ENCODE data around the gene SLC15A2.
"Not testable (repeated sequence)": the region's sequence is repeated elsewhere in the genome, so short reads cannot be mapped to it uniquely, and the experiment has no call there.

Gene SLC15A2

DNA sequence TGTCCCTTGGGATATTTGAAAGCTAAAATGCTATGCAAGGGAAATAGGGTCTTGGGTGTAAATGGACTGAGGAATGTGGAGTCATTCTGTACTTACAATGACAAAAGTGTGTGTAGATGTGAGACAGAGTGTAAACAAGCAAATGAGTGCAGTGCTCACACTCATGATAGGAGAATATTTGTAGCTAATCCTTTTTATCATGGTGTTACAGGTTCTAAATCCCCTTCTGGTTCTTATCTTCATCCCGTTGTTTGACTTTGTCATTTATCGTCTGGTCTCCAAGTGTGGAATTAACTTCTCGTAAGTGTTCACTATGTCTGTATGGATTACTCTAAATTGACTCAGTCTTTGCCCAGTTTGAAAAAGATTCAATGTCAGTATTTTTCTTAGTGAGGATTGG lies 30.5 kb downstream of the SLC15A2 start:
- TF ChIP-seq, protein P1, sequence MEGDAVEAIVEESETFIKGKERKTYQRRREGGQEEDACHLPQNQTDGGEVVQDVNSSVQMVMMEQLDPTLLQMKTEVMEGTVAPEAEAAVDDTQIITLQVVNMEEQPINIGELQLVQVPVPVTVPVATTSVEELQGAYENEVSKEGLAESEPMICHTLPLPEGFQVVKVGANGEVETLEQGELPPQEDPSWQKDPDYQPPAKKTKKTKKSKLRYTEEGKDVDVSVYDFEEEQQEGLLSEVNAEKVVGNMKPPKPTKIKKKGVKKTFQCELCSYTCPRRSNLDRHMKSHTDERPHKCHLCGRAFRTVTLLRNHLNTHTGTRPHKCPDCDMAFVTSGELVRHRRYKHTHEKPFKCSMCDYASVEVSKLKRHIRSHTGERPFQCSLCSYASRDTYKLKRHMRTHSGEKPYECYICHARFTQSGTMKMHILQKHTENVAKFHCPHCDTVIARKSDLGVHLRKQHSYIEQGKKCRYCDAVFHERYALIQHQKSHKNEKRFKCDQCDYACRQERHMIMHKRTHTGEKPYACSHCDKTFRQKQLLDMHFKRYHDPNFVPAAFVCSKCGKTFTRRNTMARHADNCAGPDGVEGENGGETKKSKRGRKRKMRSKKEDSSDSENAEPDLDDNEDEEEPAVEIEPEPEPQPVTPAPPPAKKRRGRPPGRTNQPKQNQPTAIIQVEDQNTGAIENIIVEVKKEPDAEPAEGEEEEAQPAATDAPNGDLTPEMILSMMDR (IDR thresholded peaks at IDR 0.05; ENCODE audit: extremely low read depth, insufficient read depth, missing control alignments), result no peak
- DNase-seq (ENCODE audit: low spot score), result no peak
- in situ Hi-C loops (cut with MboI; ENCODE audit: low pct_unique_long_range_greater_than_20kb, low sequenced_read_pairs, unreplicated experiment), result no loop called here

DNA sequence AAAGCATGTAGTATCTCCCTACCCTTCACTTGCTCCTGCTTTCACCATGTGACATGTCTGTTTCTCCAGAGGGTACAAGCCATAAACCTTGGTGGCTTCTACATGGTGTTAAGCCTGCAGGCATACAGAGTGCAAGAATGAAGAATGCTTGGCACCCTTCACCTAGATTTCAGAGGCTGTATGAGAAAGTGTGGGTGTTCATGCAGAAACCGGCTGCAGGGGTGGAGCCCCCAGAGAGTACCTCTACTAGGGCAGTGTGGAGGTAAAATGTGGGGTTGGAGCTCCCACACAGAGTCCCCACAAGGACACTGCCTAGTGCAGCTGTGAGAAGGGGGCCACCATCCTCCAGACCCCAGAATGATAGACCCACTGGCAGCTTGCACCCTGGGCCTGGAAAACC lies 32.2 kb downstream of the SLC15A2 start:
- in situ Hi-C loops (cut with MboI; ENCODE audit: low pct_unique_long_range_greater_than_20kb, low sequenced_read_pairs, unreplicated experiment), result no loop called here
- no peak for DNase-seq (ENCODE audit: low spot score)
- TF ChIP-seq, protein P1 (IDR thresholded peaks at IDR 0.05; ENCODE audit: extremely low read depth, insufficient read depth, missing control alignments), result no peak

DNA sequence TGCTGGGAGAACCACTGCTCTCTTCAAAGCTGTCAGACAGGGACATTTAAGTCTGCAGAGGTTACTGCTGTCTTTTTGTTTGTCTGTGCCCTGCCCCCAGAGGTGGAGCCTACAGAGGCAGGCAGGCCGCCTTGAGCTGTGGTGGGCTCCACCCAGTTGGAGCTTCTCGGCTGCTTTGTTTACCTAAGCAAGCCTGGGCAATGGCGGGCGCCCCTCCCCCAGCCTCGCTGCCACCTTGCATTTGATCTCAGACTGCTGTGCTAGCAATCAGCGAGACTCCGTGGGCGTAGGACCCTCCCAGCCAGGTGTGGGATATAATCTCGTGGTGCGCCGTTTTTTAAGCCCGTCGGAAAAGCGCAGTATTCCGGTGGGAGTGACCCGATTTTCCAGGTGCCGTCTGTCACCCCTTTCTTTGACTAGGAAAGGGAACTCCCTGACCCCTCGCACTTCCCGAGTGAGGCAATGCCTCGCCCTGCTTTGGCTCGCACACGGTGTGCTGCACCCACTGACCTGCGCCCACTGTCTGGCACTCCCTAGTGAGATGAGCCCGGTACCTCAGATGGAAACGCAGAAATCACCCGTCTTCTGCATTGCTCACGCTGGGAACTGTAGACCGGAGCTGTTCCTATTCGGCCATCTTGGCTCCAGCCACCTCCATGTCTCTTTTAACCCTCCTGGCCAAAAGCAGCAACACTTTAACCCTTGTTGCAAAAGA lies 44.1 kb downstream of the SLC15A2 start:
- DNase-seq (ENCODE audit: low spot score); in situ Hi-C loops (cut with MboI; ENCODE audit: low pct_unique_long_range_greater_than_20kb, low sequenced_read_pairs, unreplicated experiment): not testable (repeated sequence)

DNA sequence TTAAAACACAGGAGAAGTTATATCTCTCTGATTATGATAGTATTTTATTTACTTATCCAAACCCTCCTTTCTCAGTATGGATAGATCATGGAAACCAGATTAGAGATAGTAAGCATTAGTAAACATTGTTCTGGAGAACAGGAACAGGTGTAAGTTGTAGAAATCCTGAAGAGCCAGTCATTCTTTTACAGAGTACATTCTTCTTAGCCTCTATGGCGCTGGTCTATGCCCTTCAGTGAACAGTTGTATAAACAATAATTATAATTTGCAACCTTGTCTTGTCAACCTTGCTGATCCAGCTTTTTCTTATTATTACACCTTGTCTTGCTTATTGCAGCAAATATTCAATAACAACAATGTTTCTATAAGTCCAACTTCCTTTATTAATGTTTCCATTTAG lies 47.4 kb downstream of the SLC15A2 start:
- in situ Hi-C loops (cut with MboI; ENCODE audit: low pct_unique_long_range_greater_than_20kb, low sequenced_read_pairs, unreplicated experiment), result no loop called here
- TF ChIP-seq, protein P1 (IDR thresholded peaks at IDR 0.05; ENCODE audit: extremely low read depth, insufficient read depth, missing control alignments), result no peak
- DNase-seq (ENCODE audit: low spot score), result no peak

DNA sequence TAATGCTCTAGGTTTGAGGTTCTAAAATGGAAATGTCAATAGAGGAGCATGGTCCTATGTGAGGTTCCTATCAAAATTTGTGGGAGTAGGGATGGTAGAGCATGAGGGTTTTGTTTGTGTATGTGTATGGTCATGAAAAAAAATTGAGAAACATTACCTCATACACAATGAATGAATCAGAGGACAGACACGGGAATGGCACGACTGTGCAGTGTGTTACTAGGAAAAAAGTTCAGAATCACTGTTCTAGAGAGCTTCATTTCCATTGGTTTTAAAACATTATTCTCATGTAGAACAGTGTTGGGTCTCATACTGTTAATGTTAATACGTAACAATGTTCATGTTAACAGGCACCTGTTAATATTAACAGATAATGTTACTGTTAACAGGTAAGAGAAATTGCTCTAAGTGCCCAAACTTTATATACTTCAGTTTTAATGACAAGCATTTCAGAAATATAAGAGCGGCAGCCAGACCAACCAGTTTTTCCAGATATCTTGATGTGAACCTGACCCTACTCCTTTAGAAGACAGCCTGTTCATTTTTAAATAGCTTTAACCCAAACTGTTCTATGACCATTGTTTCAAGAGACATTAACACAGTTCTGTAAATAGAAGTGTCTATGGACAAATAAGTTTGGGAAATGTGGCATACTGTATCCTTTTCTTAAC lies 48.0 kb downstream of the SLC15A2 start:
- DNase-seq (ENCODE audit: low spot score), result no peak
- TF ChIP-seq, protein P1 (IDR thresholded peaks at IDR 0.05; ENCODE audit: extremely low read depth, insufficient read depth, missing control alignments), result no peak
- in situ Hi-C loops (cut with MboI; ENCODE audit: low pct_unique_long_range_greater_than_20kb, low sequenced_read_pairs, unreplicated experiment), result no loop called here

DNA sequence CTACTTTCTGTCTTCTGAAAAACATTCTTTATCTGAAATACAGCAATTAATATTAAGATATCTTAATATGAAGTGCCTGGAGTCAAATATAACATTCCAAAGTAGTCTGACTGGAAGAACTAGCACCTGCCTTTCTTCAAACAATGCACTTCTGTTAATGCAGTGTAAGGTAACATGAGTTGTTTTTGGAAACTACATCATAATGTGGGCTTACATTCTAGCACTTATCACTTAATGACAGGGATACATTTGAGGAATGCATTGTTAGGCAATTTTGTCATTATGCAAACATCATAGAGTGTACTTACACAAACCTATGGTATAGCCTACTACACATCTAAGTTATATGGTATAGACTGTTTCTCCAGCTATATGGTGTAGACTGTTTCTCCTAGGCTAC lies 49.2 kb downstream of the SLC15A2 start:
- TF ChIP-seq, protein P1 (IDR thresholded peaks at IDR 0.05; ENCODE audit: extremely low read depth, insufficient read depth, missing control alignments), result no peak
- in situ Hi-C loops (cut with MboI; ENCODE audit: low pct_unique_long_range_greater_than_20kb, low sequenced_read_pairs, unreplicated experiment), result no loop called here
- no peak for DNase-seq (ENCODE audit: low spot score)

DNA sequence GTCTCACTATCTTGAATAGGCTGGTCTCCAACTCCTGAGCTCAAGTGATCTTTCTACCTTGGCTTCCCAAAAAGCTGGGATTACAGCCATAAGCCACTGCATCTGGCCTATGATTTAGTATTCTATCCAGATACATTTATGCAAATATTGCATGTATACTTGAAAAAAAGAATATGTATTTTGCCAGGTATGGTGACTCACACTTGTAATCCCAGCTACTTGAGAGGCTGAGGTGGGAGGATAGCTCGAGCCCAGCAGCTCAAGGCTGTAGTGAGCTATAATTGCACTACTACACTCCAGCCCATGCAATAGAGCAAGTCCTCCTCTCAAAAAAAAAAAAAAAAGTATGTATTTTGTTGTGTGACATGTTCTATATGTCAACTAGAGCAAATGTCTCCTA lies 54.4 kb downstream of the SLC15A2 start:
- in situ Hi-C loops (cut with MboI; ENCODE audit: low pct_unique_long_range_greater_than_20kb, low sequenced_read_pairs, unreplicated experiment), result no loop called here
- no peak for DNase-seq (ENCODE audit: low spot score)
- TF ChIP-seq, protein P1 (IDR thresholded peaks at IDR 0.05; ENCODE audit: extremely low read depth, insufficient read depth, missing control alignments), result no peak

All from GM13977 (cell line).